K562 (cell line): Measurements from ENCODE around the gene SKIC2. TPM values are rescaled to one million over a fixed set of nuclear protein-coding genes. Genes with fewer than 3 reads are reported as not detected.
A peak's percentile ranks its signal among the peaks of the same experiment; 100 is the strongest.

ENCODE experiments used
- ATAC-seq: fragments of 200-7000 bp; cut with Tn5 transposase; 3 replicates; pipeline ENCODE4 v1.9.1; 2020; ENCODE audit warnings: moderate library complexity
- BruUV-seq: library from RNA; stranded (reverse); fragments of 400-500 nt; replicated peaks from 2 replicates; lab custom pipeline; 2021; lab: Mats Ljungman, UMichigan
- CTCF ChIA-PET: fragments of 300-600 bp; formaldehyde crosslinking; extraction: SDS; loops from one replicate; lab custom pipeline; 2021; ENCODE audit warnings: low intra/inter-chr PET ratio; lab: Yijun Ruan, JAX
- POLR2A ChIA-PET: fragments of 300-600, 350-650 bp; sonication (Branson Sonifier 250); formaldehyde crosslinking; extraction: SDS; loops from one replicate; lab custom pipeline; 2021; ENCODE audit warnings: antibody characterized with exemption, inconsistent platforms; lab: Yijun Ruan, JAX
- DNase-seq, 4 experiments: peaks; one replicate each; pipeline versions ENCODE4 v3.0.0 to v3.0.0-alpha.2; 2011 to 2018; ENCODE audit warnings: low spot score in 3 of 4, mixed read lengths in 3 of 4; ENCODE audit errors: extremely low read depth in 1 of 4
- FAIRE-seq: peaks from 2 replicates; lab custom pipeline; 2011; peaks lifted over from hg19 to GRCh38; lab: Jason Lieb, UNC
- H2AFZ ChIP-seq: 2 replicates; pipeline ENCODE4 v1.6.0; 2011; ENCODE audit warnings: low read depth, low read length, control low read depth, inconsistent platforms
- H3K27ac ChIP-seq: fragments of 200-600 bp; 3 replicates; pipeline ENCODE4 v1.8.0; 2011; ENCODE audit warnings: low read depth, mild to moderate bottlenecking, control low read depth, inconsistent platforms, low read length, moderate library complexity, mixed read lengths; ENCODE audit errors: extremely low read depth
- H3K27me3 ChIP-seq, 2 experiments: fragments of 300-600 bp in 1 of 2; 2 replicates in 1 of 2; 3 replicates in 1 of 2; pipeline versions ENCODE4 v1.6.0 to v1.8.0; 2011; ENCODE audit warnings: inconsistent platforms in 2 of 2, low read length in 2 of 2, mild to moderate bottlenecking in 1 of 2, mixed read lengths in 1 of 2, moderate library complexity in 1 of 2; ENCODE audit not compliant: control insufficient read depth in 2 of 2, insufficient read depth in 2 of 2
- H3K36me3 ChIP-seq: fragments of 300-600 bp; 3 replicates; pipeline ENCODE4 v1.8.0; 2011; ENCODE audit warnings: mild to moderate bottlenecking, low read length, inconsistent platforms; ENCODE audit not compliant: control insufficient read depth, insufficient read depth
- H3K4me1 ChIP-seq, 2 experiments: fragments of 200-600 bp in 1 of 2; replicated peaks in 1 of 2; 2 replicates in 1 of 2; 3 replicates in 1 of 2; pipeline versions ENCODE4 v1.5.1 to v1.8.0; 2011; ENCODE audit warnings: inconsistent platforms in 2 of 2, low read length in 2 of 2, mild to moderate bottlenecking in 1 of 2, mixed read lengths in 1 of 2, moderate library complexity in 1 of 2; ENCODE audit not compliant: control insufficient read depth in 2 of 2, insufficient read depth in 2 of 2
- H3K4me2 ChIP-seq: 2 replicates; pipeline ENCODE4 v1.6.1; 2011; ENCODE audit warnings: low read length, control low read depth, inconsistent platforms, mixed read lengths; ENCODE audit not compliant: insufficient read depth
- H3K4me3 ChIP-seq: fragments of 200-600 bp; sonication (generic), shearing (Covaris generic); 2 replicates; pipeline ENCODE4 v1.5.1; 2016; ENCODE audit warnings: control low read depth, inconsistent platforms
- H3K79me2 ChIP-seq: fragments of 200-600 bp; 3 replicates; pipeline ENCODE4 v1.8.0; 2011; ENCODE audit warnings: low read length, inconsistent platforms; ENCODE audit not compliant: control insufficient read depth, insufficient read depth
- H3K9ac ChIP-seq, 2 experiments: 2 replicates each; pipeline versions ENCODE4 v1.6.0 to v1.6.1; 2011; ENCODE audit warnings: low read depth in 2 of 2, low read length in 2 of 2, control low read depth in 1 of 2, inconsistent platforms in 1 of 2, mild to moderate bottlenecking in 1 of 2, mixed read lengths in 1 of 2; ENCODE audit not compliant: insufficient read depth in 1 of 2
- H3K9me1 ChIP-seq: one replicate; pipeline ENCODE4 v1.6.0; 2011; ENCODE audit warnings: inconsistent platforms, mild to moderate bottlenecking, low read length, moderate library complexity; ENCODE audit not compliant: control insufficient read depth, insufficient read depth
- H3K9me3 ChIP-seq: replicated peaks from 2 replicates; pipeline ENCODE4 v1.5.1; 2011; ENCODE audit warnings: low read depth, low read length, inconsistent platforms; ENCODE audit not compliant: control insufficient read depth, insufficient read depth
- H4K20me1 ChIP-seq: replicated peaks from 2 replicates; pipeline ENCODE4 v1.6.1; 2011; ENCODE audit warnings: low read length, inconsistent platforms, mixed read lengths; ENCODE audit not compliant: control insufficient read depth, insufficient read depth
- POLR2B ChIP-seq: fragments of 450-650 bp; IDR thresholded peaks from 2 replicates; pipeline ENCODE4 v1.6.1; 2018; ENCODE audit warnings: low read depth; ENCODE audit not compliant: partially characterized antibody
- POLR2G ChIP-seq: fragments of 200-400 bp; formaldehyde crosslinking; IDR thresholded peaks from 2 replicates; pipeline ENCODE4 v1.6.1; 2017; ENCODE audit warnings: low read depth, mild to moderate bottlenecking, antibody characterized with exemption, low read length, moderate library complexity
- PTRF ChIP-seq: fragments of 450-650 bp; IDR thresholded peaks from 2 replicates; pipeline ENCODE4 v1.6.1; 2016; ENCODE audit warnings: mild to moderate bottlenecking, missing genetic modification characterization, missing compliant biosample characterization
- RBFOX2 ChIP-seq: fragments of 200-400 bp; formaldehyde crosslinking; IDR thresholded peaks from 2 replicates; pipeline ENCODE4 v1.6.1; 2017; ENCODE audit warnings: low read depth, mild to moderate bottlenecking, low read length, moderate library complexity
- RNF2 ChIP-seq: sonication (generic); IDR thresholded peaks from 2 replicates; pipeline ENCODE4 v1.6.1; 2016
- ZKSCAN1 ChIP-seq: fragments of 150-350 bp; IDR thresholded peaks from 2 replicates; pipeline ENCODE4 v1.6.1; 2016; ENCODE audit warnings: low read depth, low read length
- ZNF311 ChIP-seq: fragments of 250-450 bp; sonication (Bioruptor Pico); IDR thresholded peaks from 2 replicates; pipeline ENCODE4 v1.4.0; 2020; ENCODE audit warnings: mild to moderate bottlenecking, moderate library complexity
- WGBS: fragments of 100-300 bp; shearing (Covaris generic); methylation state at CpG from one replicate; pipeline ENCODE4 v1.1.6; 2016; ENCODE audit warnings: low coverage, mixed read lengths; ENCODE audit not compliant: insufficient coverage; ENCODE audit errors: missing lambda C conversion rate; 5-methylcytosine and 5-hydroxymethylcytosine counted together
- in situ Hi-C: fragments of 300-500 bp; cut with MboI; formaldehyde crosslinking; loops from 4 replicates; pipeline ENCODE4 v1.15.0; 2018; ENCODE audit warnings: inconsistent platforms, mixed read lengths
- intact Hi-C: fragments of 100-400 bp; cut with micrococcal nuclease; formaldehyde crosslinking; loops from 2 replicates; pipeline ENCODE4 v1.14.2; 2022
- polyA plus RNA-seq, 8 experiments: library from polyadenylated mRNA; depleted of rRNA in 4 of 8; stranded (reverse) in 5 of 8; unstranded in 3 of 8; fragments of >200 nt; fragmentation: Nextera tagmentation in 2 of 8; fragmentation: Illumina TruSeq in 1 of 8; extraction: Ambion mirVana in 2 of 8; extraction: Trizol in 1 of 8; gene quantifications; 2 replicates each; pipeline versions ENCODE4 v1.2.1 to v1.2.3, GENCODE V29; 2011 to 2014; ENCODE audit warnings: inconsistent platforms in 1 of 8, missing spikeins in 1 of 8
- total RNA-seq, 7 experiments: library from RNA; depleted of rRNA in 6 of 7; stranded (reverse); fragments of >200 nt in 6 of 7; fragmentation: Illumina TruSeq in 2 of 7; extraction: Trizol in 2 of 7; gene quantifications; 2 replicates each; pipeline versions ENCODE4 v1.2.1 to v1.2.3, GENCODE V29; 2011 to 2021; ENCODE audit warnings: low replicate concordance in 1 of 7
- TF ChIP-seq, protein P1 (sequence below): fragments of 250-450 bp; sonication (Bioruptor Pico); IDR thresholded peaks from 2 replicates; pipeline ENCODE4 v1.4.0; 2020; ENCODE audit warnings: mild to moderate bottlenecking, moderate library complexity

SKIC2 gene
- total and polyA plus RNA-seq, 9 of the 15 experiments (the other 6 are each of a cell fraction or from before 2014, with no cell fraction given) = 3.3 to 94.6 (median 38.8) TPM

DNA sequence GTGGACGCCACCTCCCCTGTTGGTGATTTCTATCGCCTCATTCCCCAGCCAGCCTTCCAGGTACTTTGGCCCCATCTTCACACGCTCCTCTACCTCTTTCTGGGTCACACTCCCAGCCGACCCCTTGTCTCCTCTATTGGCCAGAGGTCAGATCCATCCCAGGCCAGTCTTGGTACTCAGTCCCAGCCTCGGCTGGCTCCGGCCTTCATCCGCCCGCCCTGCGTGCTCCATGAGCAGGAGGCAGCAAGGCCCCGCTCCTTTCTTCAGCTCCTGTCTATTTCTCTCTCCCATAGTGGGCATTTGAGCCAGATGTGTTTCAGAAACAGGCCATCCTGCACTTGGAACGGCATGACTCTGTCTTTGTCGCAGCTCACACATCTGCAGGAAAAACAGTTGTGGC lies 2.6 kb downstream of the SKIC2 start (continued):
- TF ChIP-seq, protein P1, sequence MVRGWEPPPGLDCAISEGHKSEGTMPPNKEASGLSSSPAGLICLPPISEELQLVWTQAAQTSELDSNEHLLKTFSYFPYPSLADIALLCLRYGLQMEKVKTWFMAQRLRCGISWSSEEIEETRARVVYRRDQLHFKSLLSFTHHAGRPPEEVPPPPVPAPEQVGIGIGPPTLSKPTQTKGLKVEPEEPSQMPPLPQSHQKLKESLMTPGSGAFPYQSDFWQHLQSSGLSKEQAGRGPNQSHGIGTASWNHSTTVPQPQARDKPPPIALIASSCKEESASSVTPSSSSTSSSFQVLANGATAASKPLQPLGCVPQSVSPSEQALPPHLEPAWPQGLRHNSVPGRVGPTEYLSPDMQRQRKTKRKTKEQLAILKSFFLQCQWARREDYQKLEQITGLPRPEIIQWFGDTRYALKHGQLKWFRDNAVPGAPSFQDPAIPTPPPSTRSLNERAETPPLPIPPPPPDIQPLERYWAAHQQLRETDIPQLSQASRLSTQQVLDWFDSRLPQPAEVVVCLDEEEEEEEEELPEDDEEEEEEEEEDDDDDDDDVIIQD (CRISPR knock-in tag) = no peak
- no peak for TF ChIP-seq ZNF311
- no peak for TF ChIP-seq POLR2B
- no peak for TF ChIP-seq ZKSCAN1
- no peak for TF ChIP-seq RNF2

DNA sequence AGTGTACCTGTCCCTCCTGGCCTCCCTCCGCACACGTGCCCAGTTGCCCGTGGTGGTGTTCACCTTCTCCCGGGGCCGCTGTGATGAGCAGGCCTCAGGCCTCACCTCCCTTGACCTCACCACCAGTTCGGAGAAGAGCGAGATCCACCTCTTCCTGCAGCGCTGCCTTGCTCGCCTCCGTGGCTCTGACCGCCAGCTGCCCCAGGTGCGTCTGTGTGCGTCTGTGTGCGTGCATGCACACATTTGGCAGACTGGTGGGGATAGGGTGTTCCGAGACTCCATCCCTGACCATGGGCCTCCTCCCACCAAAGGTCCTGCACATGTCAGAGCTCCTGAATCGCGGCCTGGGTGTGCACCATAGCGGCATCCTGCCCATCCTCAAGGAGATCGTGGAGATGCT lies 4.9 kb downstream of the SKIC2 start:
- H4K20me1 ChIP-seq = no peaks in the 10 kb centered on the region
- H3K36me3 ChIP-seq = peaks cover 89% of the 10 kb centered on the region
- no peak for FAIRE-seq
- intact Hi-C loops = no loop called here
- H3K4me2 ChIP-seq = no peak overlapping the region
- H3K79me2 ChIP-seq = peaks cover 17% of the 10 kb centered on the region
- no peak overlapping the region for H3K27ac ChIP-seq
- DNase-seq = no peak
- H3K4me3 ChIP-seq = no peak overlapping the region
- no peak overlapping the region for H2AFZ ChIP-seq
- ATAC-seq = no peak
- no peaks in the 10 kb centered on the region for H3K27me3 ChIP-seq
- WGBS = 95% methylated on average over 17 of the region's 19 CpGs
- no peak for TF ChIP-seq PTRF (tag)
- TF ChIP-seq POLR2G = 0 out of 2 replicates have a peak, but pooled peaks have one; percentile 17
- peak; percentile 64 for TF ChIP-seq RBFOX2
- no peaks in the 10 kb centered on the region for H3K9me3 ChIP-seq
- POLR2A ChIA-PET = interaction anchor here (0.7 to 1.3 kb wide), 2 partner anchors 8 to 311 kb away, joined by 3 to 12 read pairs; partner anchors contain the start of gene DXO
- H3K9me1 ChIP-seq = no peaks in the 10 kb centered on the region
- in situ Hi-C loops = no loop called here
- peak overlapping the region in 1 of 2 experiments; percentile 47; a peak in 2 of 4 replicates for H3K9ac ChIP-seq
- H3K4me1 ChIP-seq = peaks cover 14 to 19% of the 10 kb centered on the region in 2 experiments; a peak in 4 of 5 replicates
- CTCF ChIA-PET = no interaction called here
- BruUV-seq = no TSS peak
